ENCODE measurements around the gene A3GALT2. TPM values are rescaled to one million over a fixed set of nuclear protein-coding genes. Genes with fewer than 3 reads are reported as not detected.
A peak's percentile ranks its signal among the peaks of the same experiment; 100 is the strongest.

A3GALT2 gene
- not detected for total RNA-seq
- long read RNA-seq, result 0 reads

DNA sequence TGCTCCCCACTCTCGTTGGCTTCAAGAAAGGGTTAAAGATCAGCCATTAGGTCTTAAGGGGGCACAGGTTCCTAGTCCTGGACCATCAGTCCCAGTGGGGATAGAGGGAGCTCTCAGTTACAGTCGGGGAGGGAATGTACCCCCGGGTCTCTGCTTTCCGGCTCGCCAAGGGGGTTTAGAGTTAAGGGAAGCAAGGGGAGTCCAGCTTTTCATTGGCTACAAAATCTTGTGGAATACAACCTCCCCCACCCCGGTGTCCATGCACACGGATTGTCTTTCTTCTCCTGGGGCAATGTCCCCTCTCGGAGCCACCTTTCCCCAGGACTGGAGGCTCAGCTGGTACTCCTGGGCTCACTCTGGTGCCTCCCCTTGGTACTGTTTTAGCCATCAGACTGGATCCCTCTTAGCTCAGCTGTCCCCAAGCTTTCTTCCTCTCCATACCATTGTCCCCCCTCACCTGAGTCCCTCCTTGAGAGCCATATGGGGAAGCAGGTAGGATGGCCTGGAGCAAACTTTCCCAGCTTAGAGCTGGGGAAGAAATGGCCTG is at the start of gene A3GALT2:
Gene A3GALT2 (minus strand): TSS at position 480 of the 547 bp plus-strand sequence. CDS start 0 bp downstream, at position 480.
- no peak for DNase-seq (ENCODE audit: low spot score)
- intact Hi-C loops (cut with DNase I), result no loop called here

DNA sequence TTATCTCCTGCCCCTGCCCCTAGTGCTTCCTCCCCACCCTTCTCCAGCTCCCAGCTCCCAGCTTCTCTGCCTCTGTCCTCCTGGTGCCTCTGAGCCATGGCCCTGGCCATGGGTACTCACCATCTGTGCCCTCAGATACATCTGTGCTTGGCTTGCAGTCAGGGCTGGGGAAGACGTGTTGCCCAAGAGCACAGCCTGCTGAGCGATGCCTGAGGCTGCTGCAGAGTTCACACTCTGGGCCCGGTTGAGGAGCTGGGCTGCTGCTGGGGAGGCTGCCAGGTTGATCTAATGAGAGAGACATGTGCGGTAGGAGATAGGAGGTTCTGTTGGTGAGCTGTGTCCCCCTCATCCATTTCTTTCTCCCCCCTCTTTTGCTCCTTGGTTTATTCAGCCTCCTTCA is 49.4 kb upstream of the A3GALT2 start:
- intact Hi-C loops (cut with DNase I), result no loop called here
- DNase-seq (ENCODE audit: low spot score), result no peak

DNA sequence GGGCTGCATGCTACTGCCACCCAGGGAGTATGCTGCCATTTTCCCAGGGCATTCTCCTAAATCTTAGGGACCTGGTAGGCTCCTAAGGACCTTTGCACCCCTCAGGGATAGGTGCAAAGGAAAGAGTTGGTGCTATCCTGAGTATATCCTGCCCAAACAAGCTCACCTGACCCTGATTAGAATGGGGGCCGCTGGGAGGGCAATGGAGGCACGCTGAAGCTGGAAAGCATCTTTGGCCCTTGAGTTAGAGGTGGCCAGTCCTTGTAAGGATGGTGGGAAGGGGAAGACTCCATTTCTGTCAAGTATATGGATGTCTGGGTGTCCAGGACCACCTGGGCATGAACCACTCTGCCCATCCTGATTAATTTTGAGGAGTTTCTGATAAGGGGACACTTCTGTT is 48.9 kb upstream of the A3GALT2 start:
- intact Hi-C loops (cut with DNase I), result loop anchor here (2.0 to 5.0 kb wide), 5 partner anchors 37 to 243 kb away; no protein-coding TSS in a partner anchor

DNA sequence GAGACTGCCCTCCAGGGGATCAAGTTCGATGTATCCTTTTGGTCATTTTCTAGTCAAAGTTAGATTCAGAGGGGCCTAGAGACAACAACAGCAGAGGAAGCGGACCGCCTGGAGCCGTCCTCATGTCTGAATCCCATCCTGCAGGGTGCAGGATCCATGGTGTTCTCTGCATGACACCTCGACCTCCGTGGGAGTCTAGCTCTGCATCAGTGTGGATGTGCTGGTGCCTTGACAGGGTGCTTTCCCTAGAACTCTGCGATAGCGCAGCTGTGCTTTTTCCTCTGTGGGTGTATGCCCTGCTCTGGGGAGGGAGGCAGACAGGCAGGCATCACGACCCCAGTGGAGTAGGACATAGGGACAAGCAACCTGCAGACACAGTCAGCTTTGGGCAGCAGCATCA is 48.2 kb upstream of the A3GALT2 start:
- intact Hi-C loops (cut with DNase I), result loop anchor here (2.0 to 5.0 kb wide), 5 partner anchors 37 to 243 kb away; no protein-coding TSS in a partner anchor
- DNase-seq (ENCODE audit: low spot score), result no peak

More for the DNA sequence above, 48.9 kb upstream of the A3GALT2 start:
- no peak for DNase-seq (ENCODE audit: low spot score)

DNA sequence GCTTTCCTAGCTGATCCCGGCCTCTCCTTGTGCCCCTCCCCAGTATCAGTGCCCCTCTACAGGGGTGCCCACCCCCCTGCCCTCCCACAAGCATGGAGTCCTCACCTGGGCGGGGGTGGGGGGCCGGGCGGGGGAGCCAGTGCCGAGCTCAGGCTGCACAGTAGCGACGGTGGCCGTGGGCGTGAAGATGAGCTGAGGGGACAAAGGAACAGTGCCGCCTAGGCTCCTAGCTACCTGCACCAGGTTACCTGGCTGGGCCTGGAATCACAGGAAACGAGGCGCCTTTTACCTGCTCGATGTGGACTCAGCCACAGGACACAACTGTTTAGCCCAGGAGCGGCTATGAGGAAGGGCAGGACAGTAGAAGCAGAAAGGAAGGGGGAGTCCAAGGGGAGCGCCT is 47.5 kb upstream of the A3GALT2 start:
- no peak for DNase-seq (ENCODE audit: low spot score)
- intact Hi-C loops (cut with DNase I), result loop anchor here (2.0 to 5.0 kb wide), 5 partner anchors 36 to 244 kb away; no protein-coding TSS in a partner anchor

DNA sequence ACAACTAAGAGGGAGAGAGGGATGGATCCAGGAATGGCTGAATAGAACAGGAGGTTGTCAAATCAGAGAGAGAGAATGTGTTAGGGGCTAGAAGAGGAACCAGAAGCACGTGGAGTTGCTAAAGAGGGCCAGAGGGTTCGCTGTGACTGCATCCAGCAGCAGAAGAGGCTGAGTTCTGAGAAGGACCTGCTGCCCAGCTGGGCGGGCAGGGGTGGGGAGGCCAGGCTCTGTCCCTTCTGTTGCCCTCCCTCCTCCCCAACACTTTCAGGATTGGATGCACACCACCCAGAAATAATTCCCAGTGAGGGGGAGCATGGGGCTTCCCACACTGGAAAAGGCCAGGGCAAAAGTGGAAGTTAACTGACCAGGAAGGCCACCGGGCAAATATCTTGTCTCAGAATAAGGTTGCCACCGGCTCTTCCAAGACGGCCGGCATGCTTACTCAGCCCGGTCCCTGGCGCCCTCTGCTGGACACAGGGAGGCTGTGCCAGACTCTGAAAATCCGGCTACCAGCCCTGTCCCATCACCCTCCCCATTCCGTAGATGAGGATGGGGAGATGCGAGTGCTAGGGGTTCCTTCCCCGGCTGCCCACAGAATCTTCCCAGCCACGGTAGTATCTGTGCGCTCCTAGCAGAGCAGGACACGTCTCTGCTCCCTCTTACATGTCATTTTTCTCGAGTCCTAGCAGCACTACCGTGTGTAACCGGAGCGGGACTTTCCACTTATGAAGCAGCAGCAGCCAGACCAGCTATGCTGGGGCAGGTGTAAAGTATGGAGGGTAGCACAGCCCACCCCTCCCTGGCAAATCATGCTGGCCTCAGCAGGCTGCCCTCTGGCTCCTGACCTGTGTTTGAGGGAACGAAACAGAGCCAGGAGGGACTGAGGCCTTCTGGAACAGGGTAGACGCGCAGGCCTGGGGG is 46.8 kb upstream of the A3GALT2 start:
- DNase-seq (ENCODE audit: low spot score), result peak; percentile 96
- intact Hi-C loops (cut with DNase I), result loop anchor here (1.0 to 5.0 kb wide), 7 partner anchors 35 to 245 kb away; no protein-coding TSS in a partner anchor

DNA sequence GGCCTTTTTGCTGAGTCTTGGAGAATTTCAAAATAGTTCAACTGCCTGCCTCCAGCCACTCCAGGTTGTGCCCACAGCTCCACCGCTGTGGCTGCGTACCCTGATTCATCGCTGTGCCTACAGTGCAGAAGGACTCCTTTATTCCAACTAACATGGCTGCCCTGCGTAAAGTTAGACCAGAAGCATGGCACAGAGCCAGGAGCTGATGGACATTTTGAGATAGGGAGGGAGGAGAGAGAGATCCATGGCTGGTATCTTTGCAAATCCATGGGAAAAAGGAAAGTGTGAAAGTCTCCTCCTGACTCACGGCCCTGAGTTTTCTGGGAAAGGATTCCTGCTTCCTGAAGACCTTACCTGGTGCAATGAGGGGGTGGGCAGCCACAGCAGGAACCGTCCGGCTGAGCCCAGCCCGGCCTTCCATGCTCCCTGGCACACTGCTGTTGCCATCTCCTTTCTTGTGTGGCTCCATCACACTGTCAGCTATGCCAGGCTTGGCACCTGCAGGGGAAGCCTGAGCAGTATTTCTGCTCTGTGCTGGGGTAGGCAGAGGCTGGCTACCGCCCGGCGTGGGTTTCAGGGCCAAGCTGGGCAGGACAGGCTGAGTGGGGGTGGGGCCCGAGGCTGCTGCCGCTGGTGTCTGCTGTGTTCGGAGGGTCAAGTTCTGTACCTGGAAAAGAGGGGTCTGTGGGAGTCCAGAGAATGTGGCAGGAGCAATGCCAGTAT is 46.0 kb upstream of the A3GALT2 start:
- DNase-seq (ENCODE audit: low spot score), result no peak
- intact Hi-C loops (cut with DNase I), result loop anchor here (1.0 to 5.0 kb wide), 5 partner anchors 35 to 245 kb away; no protein-coding TSS in a partner anchor

DNA sequence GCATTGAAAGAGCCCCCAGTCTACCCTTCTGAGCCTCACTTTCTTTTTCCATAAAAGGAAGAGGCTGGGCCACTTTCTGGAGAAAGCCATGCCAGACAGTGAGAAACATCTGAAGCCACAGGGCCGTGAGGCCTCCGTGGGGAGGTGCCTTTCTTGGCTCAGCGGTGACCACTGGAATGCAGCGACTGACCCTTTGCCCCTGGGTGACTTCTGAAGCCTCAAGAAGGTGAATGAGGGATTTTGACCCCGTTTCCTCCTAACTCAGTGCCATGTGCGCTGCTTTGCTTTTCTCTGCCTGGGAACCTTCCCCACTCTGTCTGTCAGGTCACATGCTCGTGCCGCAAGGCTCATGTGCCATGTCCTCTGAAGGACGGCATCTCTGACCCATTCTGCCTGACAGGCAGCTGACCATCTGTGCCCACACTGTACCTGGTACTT is 44.7 kb upstream of the A3GALT2 start:
- intact Hi-C loops (cut with DNase I), result loop anchor here (5.0 kb wide), 3 partner anchors 33 to 247 kb away; no protein-coding TSS in a partner anchor
- peak; percentile 85 for DNase-seq (ENCODE audit: low spot score)

DNA sequence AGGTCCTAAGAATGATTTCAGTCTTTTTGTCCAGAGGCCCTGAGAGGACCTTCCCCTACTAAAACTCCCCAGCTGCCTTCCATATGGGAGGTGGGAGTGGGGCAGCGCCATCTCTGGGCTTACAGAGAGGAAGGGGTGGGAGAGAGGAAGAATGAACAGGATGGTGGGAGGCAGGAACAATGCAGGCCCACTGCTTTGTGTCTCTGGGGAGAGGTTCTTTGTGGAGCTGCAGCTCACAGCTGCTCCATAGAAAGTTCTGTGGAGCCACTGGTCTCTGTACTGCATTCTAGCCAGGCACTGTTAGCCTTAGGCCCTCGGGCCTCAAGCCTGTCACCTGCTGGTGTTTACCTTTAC is 43.6 kb upstream of the A3GALT2 start:
- intact Hi-C loops (cut with DNase I), result no loop called here
- DNase-seq (ENCODE audit: low spot score), result no peak

DNA sequence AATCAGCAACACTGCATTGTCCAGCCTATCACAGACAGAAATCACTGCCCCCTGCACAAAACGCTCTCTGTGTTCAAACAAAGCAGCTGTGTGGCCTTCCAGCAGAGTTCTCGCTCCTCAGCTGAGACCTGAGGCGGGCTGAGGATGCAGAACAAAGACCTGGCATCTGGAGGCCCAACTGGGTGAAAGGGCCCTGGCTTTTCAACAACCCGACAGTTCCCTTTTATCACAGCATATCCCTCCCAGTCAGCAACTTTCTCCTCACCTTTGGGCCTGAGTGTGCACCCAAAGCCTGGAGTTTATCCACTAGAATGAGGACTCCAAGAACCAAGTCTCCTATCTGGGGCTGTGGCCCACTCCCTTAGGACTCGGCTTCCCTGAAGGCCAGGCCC is 42.6 kb upstream of the A3GALT2 start:
- no peak for DNase-seq (ENCODE audit: low spot score)
- intact Hi-C loops (cut with DNase I), result no loop called here

GRCh38 chr1:33363021-33363420 is 42.1 kb upstream of the A3GALT2 start:
- DNase-seq (ENCODE audit: low spot score), result no peak
- intact Hi-C loops (cut with DNase I), result no loop called here

DNA sequence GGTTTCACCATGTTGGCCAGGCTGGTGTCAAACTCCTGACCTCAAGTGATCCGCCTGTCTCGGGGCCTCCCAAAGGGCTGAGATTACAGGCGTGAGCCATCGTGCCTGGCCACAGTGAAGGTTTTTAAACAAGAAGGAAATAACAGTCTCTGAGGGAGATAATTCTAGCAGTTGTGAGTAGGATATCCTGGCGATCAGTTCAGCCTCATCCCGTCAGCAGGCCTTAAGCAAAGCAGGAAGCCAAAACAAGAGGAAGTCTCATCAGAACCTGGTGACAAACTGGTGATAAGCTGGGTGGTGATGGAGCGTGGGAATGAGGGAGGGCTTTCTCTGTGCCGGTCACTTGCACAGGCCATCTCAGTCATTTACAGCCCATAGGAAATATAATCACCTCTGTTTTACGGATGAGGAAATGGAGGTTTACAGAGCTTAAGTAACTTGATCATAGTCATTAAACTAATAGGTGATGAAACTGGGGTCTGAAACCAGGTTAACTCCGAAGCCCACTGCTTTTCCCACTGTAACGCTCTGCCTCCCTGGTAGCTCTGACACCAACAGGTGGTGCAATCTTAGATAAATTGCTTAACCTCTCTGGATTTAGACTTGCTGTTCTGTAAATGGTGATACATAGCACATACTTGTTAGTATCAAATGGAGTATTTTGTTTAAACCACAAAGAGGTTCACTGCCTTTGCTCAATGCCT is 40.8 kb upstream of the A3GALT2 start:
- DNase-seq (ENCODE audit: low spot score), result no peak
- intact Hi-C loops (cut with DNase I), result no loop called here

- no peak for DNase-seq (ENCODE audit: low spot score)
- intact Hi-C loops (cut with DNase I), result no loop called here
These were observed 39.5 kb upstream of the A3GALT2 start for GRCh38 chr1:33360367-33360766.

DNA sequence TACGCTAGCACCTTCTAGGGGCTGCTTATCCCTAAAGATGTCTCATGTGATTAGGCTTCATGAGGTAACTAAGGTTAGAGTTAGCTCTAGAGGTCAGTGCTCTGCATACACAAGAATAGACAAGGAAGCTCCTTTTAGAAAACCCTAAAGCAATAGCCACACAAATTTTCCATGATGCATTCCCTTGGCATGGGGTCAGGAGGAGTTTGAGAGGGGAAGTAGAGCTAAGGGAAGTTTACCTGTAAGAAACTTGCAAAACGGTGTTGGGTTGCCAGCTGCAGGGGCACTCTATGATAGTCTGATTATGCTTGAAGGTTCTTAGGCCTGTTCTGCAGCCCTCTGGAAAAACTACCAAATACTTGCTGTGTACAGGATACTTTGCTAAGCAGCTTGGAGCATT is 39.0 kb upstream of the A3GALT2 start:
- no peak for DNase-seq (ENCODE audit: low spot score)
- intact Hi-C loops (cut with DNase I), result no loop called here

GRCh38 chr1:33358795-33359503 is 38.1 kb upstream of the A3GALT2 start:
- intact Hi-C loops (cut with DNase I), result no loop called here
- DNase-seq (ENCODE audit: low spot score), result no peak

DNA sequence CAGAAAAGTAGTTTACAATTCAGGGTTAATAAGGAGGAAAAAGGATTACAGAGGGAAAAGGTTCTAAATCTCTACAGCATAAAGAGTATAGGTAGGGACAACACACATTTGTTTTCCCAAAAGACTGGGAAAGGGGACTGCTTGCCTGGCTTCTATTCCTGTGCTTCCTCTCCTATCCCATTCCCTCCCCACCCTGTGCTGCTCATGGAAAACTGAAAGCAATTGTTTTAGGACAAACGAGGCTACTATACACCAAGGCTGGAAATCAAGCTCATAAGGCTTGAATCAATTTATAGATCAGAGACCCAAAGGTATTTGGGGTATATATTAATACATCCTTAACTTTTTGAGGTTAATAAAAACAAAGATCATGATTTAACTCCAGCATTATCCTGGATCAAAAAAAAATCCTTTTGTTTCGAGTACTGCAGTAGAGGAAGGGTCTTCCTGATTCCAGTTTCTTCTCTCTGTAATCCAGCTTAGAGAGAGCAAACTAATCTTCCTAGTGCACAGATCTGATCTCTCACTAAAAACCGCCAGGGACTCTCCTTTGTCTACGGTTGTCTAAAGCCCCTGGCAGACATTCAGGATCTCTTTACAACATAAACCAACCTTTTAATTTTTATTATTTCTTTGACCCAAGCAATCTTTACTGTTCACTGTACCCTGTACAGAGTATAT is 37.4 kb upstream of the A3GALT2 start:
- intact Hi-C loops (cut with DNase I), result no loop called here
- DNase-seq (ENCODE audit: low spot score), result no peak

- intact Hi-C loops (cut with DNase I), result no loop called here
- DNase-seq (ENCODE audit: low spot score), result no peak
These were observed 36.2 kb upstream of the A3GALT2 start for GRCh38 chr1:33357099-33357498.

DNA sequence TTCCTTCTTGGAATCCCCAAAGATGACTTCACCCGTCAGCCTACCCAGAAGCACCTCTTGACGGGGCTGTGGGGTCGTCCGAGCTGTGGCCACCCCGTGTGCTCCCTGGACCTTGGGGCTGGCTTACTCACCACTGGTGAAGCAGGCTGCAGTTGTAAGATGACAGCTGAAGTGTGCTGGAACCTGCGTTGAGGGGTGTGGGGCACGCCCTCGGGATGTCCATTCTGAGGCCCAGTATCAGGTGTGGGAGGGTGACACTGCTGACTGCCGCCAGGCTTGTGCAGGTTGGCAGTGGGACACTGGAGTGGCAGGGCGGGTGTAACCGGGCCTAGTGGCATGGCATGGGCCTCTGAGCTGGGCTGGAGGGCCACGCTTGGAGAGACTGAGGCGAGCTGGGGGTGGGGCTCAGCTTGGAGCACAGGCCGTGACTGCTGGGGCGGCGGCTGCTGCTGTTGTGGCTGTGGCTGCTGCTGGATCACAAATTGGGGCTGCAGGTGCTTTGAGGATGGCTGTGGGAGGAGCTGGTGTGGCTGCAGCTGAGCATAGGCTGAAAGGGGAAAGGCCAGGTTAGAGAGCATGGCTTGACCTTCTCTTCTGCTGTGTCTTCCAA is 33.9 kb upstream of the A3GALT2 start:
- no peak for DNase-seq (ENCODE audit: low spot score)
- intact Hi-C loops (cut with DNase I), result no loop called here
